K562 (cell line): ENCODE results near the gene FMN2. TPM values are rescaled to one million over a fixed set of nuclear protein-coding genes. Genes with fewer than 3 reads are reported as not detected.

Experiments used
- ATAC-seq: fragments of 200-7000 bp; cut with Tn5 transposase; 3 replicates; pipeline ENCODE4 v1.9.1; 2020; ENCODE audit warnings: moderate library complexity
- BruUV-seq: library from RNA; stranded (reverse); fragments of 400-500 nt; replicated peaks from 2 replicates; lab custom pipeline; 2021; lab: Mats Ljungman, UMichigan
- CTCF ChIA-PET: fragments of 300-600 bp; formaldehyde crosslinking; extraction: SDS; loops from one replicate; lab custom pipeline; 2021; ENCODE audit warnings: low intra/inter-chr PET ratio; lab: Yijun Ruan, JAX
- POLR2A ChIA-PET: fragments of 300-600, 350-650 bp; sonication (Branson Sonifier 250); formaldehyde crosslinking; extraction: SDS; loops from one replicate; lab custom pipeline; 2021; ENCODE audit warnings: antibody characterized with exemption, inconsistent platforms; lab: Yijun Ruan, JAX
- DNase-seq, 4 experiments: peaks; one replicate each; pipeline versions ENCODE4 v3.0.0 to v3.0.0-alpha.2; 2011 to 2018; ENCODE audit warnings: low spot score in 3 of 4, mixed read lengths in 3 of 4; ENCODE audit errors: extremely low read depth in 1 of 4
- FAIRE-seq: peaks from 2 replicates; lab custom pipeline; 2011; peaks lifted over from hg19 to GRCh38; lab: Jason Lieb, UNC
- H2AFZ ChIP-seq: 2 replicates; pipeline ENCODE4 v1.6.0; 2011; ENCODE audit warnings: low read depth, low read length, control low read depth, inconsistent platforms
- H3K27ac ChIP-seq: fragments of 200-600 bp; 3 replicates; pipeline ENCODE4 v1.8.0; 2011; ENCODE audit warnings: low read depth, mild to moderate bottlenecking, control low read depth, inconsistent platforms, low read length, moderate library complexity, mixed read lengths; ENCODE audit errors: extremely low read depth
- H3K27me3 ChIP-seq, 2 experiments: fragments of 300-600 bp in 1 of 2; 2 replicates in 1 of 2; 3 replicates in 1 of 2; pipeline versions ENCODE4 v1.6.0 to v1.8.0; 2011; ENCODE audit warnings: inconsistent platforms in 2 of 2, low read length in 2 of 2, mild to moderate bottlenecking in 1 of 2, mixed read lengths in 1 of 2, moderate library complexity in 1 of 2; ENCODE audit not compliant: control insufficient read depth in 2 of 2, insufficient read depth in 2 of 2
- H3K36me3 ChIP-seq: fragments of 300-600 bp; 3 replicates; pipeline ENCODE4 v1.8.0; 2011; ENCODE audit warnings: mild to moderate bottlenecking, low read length, inconsistent platforms; ENCODE audit not compliant: control insufficient read depth, insufficient read depth
- H3K4me1 ChIP-seq, 2 experiments: fragments of 200-600 bp in 1 of 2; replicated peaks in 1 of 2; 2 replicates in 1 of 2; 3 replicates in 1 of 2; pipeline versions ENCODE4 v1.5.1 to v1.8.0; 2011; ENCODE audit warnings: inconsistent platforms in 2 of 2, low read length in 2 of 2, mild to moderate bottlenecking in 1 of 2, mixed read lengths in 1 of 2, moderate library complexity in 1 of 2; ENCODE audit not compliant: control insufficient read depth in 2 of 2, insufficient read depth in 2 of 2
- H3K4me2 ChIP-seq: 2 replicates; pipeline ENCODE4 v1.6.1; 2011; ENCODE audit warnings: low read length, control low read depth, inconsistent platforms, mixed read lengths; ENCODE audit not compliant: insufficient read depth
- H3K4me3 ChIP-seq: fragments of 200-600 bp; sonication (generic), shearing (Covaris generic); 2 replicates; pipeline ENCODE4 v1.5.1; 2016; ENCODE audit warnings: control low read depth, inconsistent platforms
- H3K79me2 ChIP-seq: fragments of 200-600 bp; 3 replicates; pipeline ENCODE4 v1.8.0; 2011; ENCODE audit warnings: low read length, inconsistent platforms; ENCODE audit not compliant: control insufficient read depth, insufficient read depth
- H3K9ac ChIP-seq, 2 experiments: 2 replicates each; pipeline versions ENCODE4 v1.6.0 to v1.6.1; 2011; ENCODE audit warnings: low read depth in 2 of 2, low read length in 2 of 2, control low read depth in 1 of 2, inconsistent platforms in 1 of 2, mild to moderate bottlenecking in 1 of 2, mixed read lengths in 1 of 2; ENCODE audit not compliant: insufficient read depth in 1 of 2
- H3K9me1 ChIP-seq: one replicate; pipeline ENCODE4 v1.6.0; 2011; ENCODE audit warnings: inconsistent platforms, mild to moderate bottlenecking, low read length, moderate library complexity; ENCODE audit not compliant: control insufficient read depth, insufficient read depth
- H3K9me3 ChIP-seq: replicated peaks from 2 replicates; pipeline ENCODE4 v1.5.1; 2011; ENCODE audit warnings: low read depth, low read length, inconsistent platforms; ENCODE audit not compliant: control insufficient read depth, insufficient read depth
- H4K20me1 ChIP-seq: replicated peaks from 2 replicates; pipeline ENCODE4 v1.6.1; 2011; ENCODE audit warnings: low read length, inconsistent platforms, mixed read lengths; ENCODE audit not compliant: control insufficient read depth, insufficient read depth
- ARID3A ChIP-seq: IDR thresholded peaks from 2 replicates; pipeline ENCODE4 v1.6.1; 2012; ENCODE audit warnings: low read depth, low read length, improper control_type of control experiment, borderline replicate concordance
- CLOCK ChIP-seq: fragments of 250-450 bp; sonication (Bioruptor Pico); IDR thresholded peaks from 2 replicates; pipeline ENCODE4 v1.4.0; 2020; ENCODE audit warnings: mild to moderate bottlenecking, moderate library complexity, borderline replicate concordance
- FOSL1 ChIP-seq: fragments of 200-800 bp; sonication (Bioruptor generic); conservative IDR thresholded peaks from 2 replicates; pipeline ENCODE4 v1.6.1; 2016; ENCODE audit warnings: missing genetic modification characterization, missing compliant biosample characterization
- HOMEZ ChIP-seq: fragments of 250-450 bp; sonication (Bioruptor Pico); IDR thresholded peaks from 2 replicates; pipeline ENCODE4 v1.4.0; 2020; ENCODE audit warnings: mild to moderate bottlenecking, moderate library complexity
- KDM4B ChIP-seq, 2 experiments: fragments of 450-650 bp in 1 of 2; sonication (generic) in 1 of 2; IDR thresholded peaks; 2 replicates each; pipeline ENCODE4 v1.6.1; 2016 to 2017; ENCODE audit warnings: borderline replicate concordance in 2 of 2, antibody characterized with exemption in 1 of 2, low read depth in 1 of 2, mild to moderate bottlenecking in 1 of 2
- MAFG ChIP-seq: fragments of 450-650 bp; conservative IDR thresholded peaks from 2 replicates; pipeline ENCODE4 v1.6.1; 2016; ENCODE audit warnings: missing genetic modification characterization, missing compliant biosample characterization
- NFXL1 ChIP-seq: fragments of 450-650 bp; formaldehyde crosslinking; IDR thresholded peaks from 2 replicates; pipeline ENCODE4 v1.4.0; 2021; ENCODE audit warnings: mild to moderate bottlenecking
- PATZ1 ChIP-seq: fragments of 250-450 bp; sonication (Bioruptor Pico); IDR thresholded peaks from 2 replicates; pipeline ENCODE4 v1.5.0; 2020; ENCODE audit warnings: mild to moderate bottlenecking, borderline replicate concordance
- PHTF2 ChIP-seq: fragments of 250-450 bp; sonication (Bioruptor Pico); IDR thresholded peaks from 2 replicates; pipeline ENCODE4 v1.5.0; 2021; ENCODE audit warnings: mild to moderate bottlenecking
- RBM17 ChIP-seq: fragments of 200-400 bp; formaldehyde crosslinking; IDR thresholded peaks from 2 replicates; pipeline ENCODE4 v1.6.1; 2017; ENCODE audit warnings: low read depth, mild to moderate bottlenecking, low read length, borderline replicate concordance
- SAFB ChIP-seq: fragments of 200-400 bp; formaldehyde crosslinking; IDR thresholded peaks from 2 replicates; pipeline ENCODE4 v1.6.1; 2017; ENCODE audit warnings: low read depth, low read length, borderline replicate concordance
- ZBTB26 ChIP-seq: fragments of 450-650 bp; formaldehyde crosslinking; IDR thresholded peaks from 2 replicates; pipeline ENCODE4 v1.4.0; 2022; ENCODE audit warnings: missing genetic modification characterization
- ZNF76 ChIP-seq: fragments of 250-450 bp; sonication (Bioruptor Pico); IDR thresholded peaks from 2 replicates; pipeline ENCODE4 v1.4.0; 2020; ENCODE audit warnings: mild to moderate bottlenecking, moderate library complexity, borderline replicate concordance
- WGBS: fragments of 100-300 bp; shearing (Covaris generic); methylation state at CpG from one replicate; pipeline ENCODE4 v1.1.6; 2016; ENCODE audit warnings: low coverage, mixed read lengths; ENCODE audit not compliant: insufficient coverage; ENCODE audit errors: missing lambda C conversion rate; 5-methylcytosine and 5-hydroxymethylcytosine counted together
- in situ Hi-C: fragments of 300-500 bp; cut with MboI; formaldehyde crosslinking; loops from 4 replicates; pipeline ENCODE4 v1.15.0; 2018; ENCODE audit warnings: inconsistent platforms, mixed read lengths
- intact Hi-C: fragments of 100-400 bp; cut with micrococcal nuclease; formaldehyde crosslinking; loops from 2 replicates; pipeline ENCODE4 v1.14.2; 2022
- polyA plus RNA-seq, 8 experiments: library from polyadenylated mRNA; depleted of rRNA in 4 of 8; stranded (reverse) in 5 of 8; unstranded in 3 of 8; fragments of >200 nt; fragmentation: Nextera tagmentation in 2 of 8; fragmentation: Illumina TruSeq in 1 of 8; extraction: Ambion mirVana in 2 of 8; extraction: Trizol in 1 of 8; gene quantifications; 2 replicates each; pipeline versions ENCODE4 v1.2.1 to v1.2.3, GENCODE V29; 2011 to 2014; ENCODE audit warnings: inconsistent platforms in 1 of 8, missing spikeins in 1 of 8
- total RNA-seq, 7 experiments: library from RNA; depleted of rRNA in 6 of 7; stranded (reverse); fragments of >200 nt in 6 of 7; fragmentation: Illumina TruSeq in 2 of 7; extraction: Trizol in 2 of 7; gene quantifications; 2 replicates each; pipeline versions ENCODE4 v1.2.1 to v1.2.3, GENCODE V29; 2011 to 2021; ENCODE audit warnings: low replicate concordance in 1 of 7

Gene FMN2
- total and polyA plus RNA-seq, 9 of the 15 experiments (the other 6 are each of a cell fraction or from before 2014, with no cell fraction given), result 0.15 to 0.45 (median 0.16) TPM; not detected in 3

- Histone ChIP-seq H3K27me3 (no peaks in the 10 kb centered on the region), H3K27ac (no peak overlapping the region), H3K9ac (no peak overlapping the region), H3K4me3 (no peak overlapping the region), H3K36me3 (no peaks in the 10 kb centered on the region), H3K9me3 (no peaks in the 10 kb centered on the region), H3K4me1 (no peaks in the 10 kb centered on the region), H3K9me1 (no peaks in the 10 kb centered on the region), H3K4me2 (no peak overlapping the region), H3K79me2 (no peaks in the 10 kb centered on the region), H2AFZ (no peak overlapping the region), H4K20me1 (no peaks in the 10 kb centered on the region)
- DNase-seq, result no peak
- BruUV-seq, result no TSS peak
- no peak for ATAC-seq
- 0% methylated on average over 5 of the region's 5 CpGs for WGBS
- POLR2A ChIA-PET, result no interaction called here
- intact Hi-C loops, result no loop called here
- no peak for FAIRE-seq
- in situ Hi-C loops, result no loop called here
- CTCF ChIA-PET, result no interaction called here
- TF ChIP-seq CLOCK (CRISPR knock-in tag) (no peak), MAFG (tag) (no peak), ARID3A (no peak), PHTF2 (no peak), ZNF76 (CRISPR knock-in tag) (no peak), PATZ1 (CRISPR knock-in tag) (no peak), FOSL1 (tag) (no peak), KDM4B (IDR thresholded peaks at IDR 0.05; ENCODE audit: borderline replicate concordance in 2 of 2, low read depth in 1 of 2) (no peak), NFXL1 (CRISPR knock-in tag) (no peak), RBM17 (no peak), ZBTB26 (CRISPR knock-in tag) (no peak), SAFB (no peak), HOMEZ (CRISPR knock-in tag) (no peak)
Measured at GRCh38 chr1:240099329-240099728, 7.6 kb downstream of the FMN2 start.
